ENCODE measurements around the gene NDRG2. TPM values are rescaled to one million over a fixed set of nuclear protein-coding genes. Genes with fewer than 3 reads are reported as not detected.

The NDRG2 gene
- total and polyA plus RNA-seq, 8 donors, result 61.3 to 418 (median 107) TPM

GRCh38 chr14:21071225-21072030 is 46.6 kb upstream of the NDRG2 start:
- peaks cover 16 to 39% (median 31%) of the 10 kb centered on the region in 4 donors for H3K36me3 ChIP-seq
- H3K4me3 ChIP-seq, result peak overlapping the region; percentile 77 to 90 (median 80)
- peak; percentile 73 to 97 for DNase-seq
- intact Hi-C loops (cut with DNase I; ENCODE audit: low total_unique reads), result no loop called here
- 1 to 2% (median 1%) methylated on average over 25 to 37 of the region's 37 CpGs for WGBS, 5 donors
- peaks cover 37 to 53% (median 47%) of the 10 kb centered on the region in 4 donors for H3K4me1 ChIP-seq
- H3K27me3 ChIP-seq, result peaks cover 0 to 19% (median 6%) of the 10 kb centered on the region in 3 donors
- TF ChIP-seq, protein P1, sequence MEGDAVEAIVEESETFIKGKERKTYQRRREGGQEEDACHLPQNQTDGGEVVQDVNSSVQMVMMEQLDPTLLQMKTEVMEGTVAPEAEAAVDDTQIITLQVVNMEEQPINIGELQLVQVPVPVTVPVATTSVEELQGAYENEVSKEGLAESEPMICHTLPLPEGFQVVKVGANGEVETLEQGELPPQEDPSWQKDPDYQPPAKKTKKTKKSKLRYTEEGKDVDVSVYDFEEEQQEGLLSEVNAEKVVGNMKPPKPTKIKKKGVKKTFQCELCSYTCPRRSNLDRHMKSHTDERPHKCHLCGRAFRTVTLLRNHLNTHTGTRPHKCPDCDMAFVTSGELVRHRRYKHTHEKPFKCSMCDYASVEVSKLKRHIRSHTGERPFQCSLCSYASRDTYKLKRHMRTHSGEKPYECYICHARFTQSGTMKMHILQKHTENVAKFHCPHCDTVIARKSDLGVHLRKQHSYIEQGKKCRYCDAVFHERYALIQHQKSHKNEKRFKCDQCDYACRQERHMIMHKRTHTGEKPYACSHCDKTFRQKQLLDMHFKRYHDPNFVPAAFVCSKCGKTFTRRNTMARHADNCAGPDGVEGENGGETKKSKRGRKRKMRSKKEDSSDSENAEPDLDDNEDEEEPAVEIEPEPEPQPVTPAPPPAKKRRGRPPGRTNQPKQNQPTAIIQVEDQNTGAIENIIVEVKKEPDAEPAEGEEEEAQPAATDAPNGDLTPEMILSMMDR (IDR thresholded peaks at IDR 0.05), result no peak
- peak in 2 of 3 donors; percentile 27 to 37 for TF ChIP-seq POLR2AphosphoS5 (IDR thresholded peaks at IDR 0.05)
- TF ChIP-seq POLR2A (IDR thresholded peaks at IDR 0.05), result no peak
- TF ChIP-seq EP300 (IDR thresholded peaks at IDR 0.05), result no peak
- H3K9me3 ChIP-seq, result no peaks in the 10 kb centered on the region
- peak overlapping the region; percentile 86 to 94 (median 91) for H3K27ac ChIP-seq

DNA sequence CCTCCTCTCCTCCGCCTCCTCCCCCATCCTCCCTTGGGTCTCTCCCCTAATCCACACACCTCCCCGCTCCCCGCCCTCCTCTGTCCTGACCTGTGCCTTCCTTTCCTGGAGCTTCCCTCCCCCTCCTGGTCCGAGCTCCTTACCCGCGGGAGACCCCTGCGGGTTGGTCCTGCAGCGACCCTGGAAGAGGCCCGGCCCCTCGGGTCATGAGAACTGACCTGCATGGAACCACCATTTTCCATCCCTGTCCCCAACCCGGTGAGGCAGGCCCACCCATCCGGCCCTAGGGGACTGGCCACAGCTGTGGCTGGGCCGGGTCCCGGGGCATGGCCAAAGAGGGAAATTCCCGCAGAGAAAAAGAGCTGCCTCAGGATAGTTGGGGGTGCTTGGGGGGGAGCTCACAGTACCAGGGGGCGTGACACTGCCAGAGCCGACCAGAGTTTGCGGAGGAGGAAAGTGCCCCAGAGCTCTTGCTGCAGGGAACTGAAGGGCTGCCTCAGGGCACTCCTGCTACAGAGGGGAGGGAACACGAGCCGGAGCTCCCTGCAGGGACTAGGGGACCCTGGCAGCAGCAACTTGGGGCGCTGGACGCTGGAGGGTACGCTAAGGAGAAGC is 45.9 kb upstream of the NDRG2 start:
- peak in 1 of 2 donors; percentile 78 for DNase-seq
- intact Hi-C loops (cut with DNase I; ENCODE audit: low total_unique reads), result no loop called here
- WGBS, 5 donors, result 0 to 1% (median 0%) methylated on average over 17 to 23 of the region's 23 CpGs
- Histone ChIP-seq H3K4me1 (peaks cover 37 to 53% (median 47%) of the 10 kb centered on the region in 4 donors), H3K36me3 (peaks cover 10 to 32% (median 24%) of the 10 kb centered on the region in 4 donors), H3K27ac (peak overlapping the region; percentile 86 to 94 (median 91)), H3K9me3 (no peaks in the 10 kb centered on the region), H3K27me3 (peaks cover 0 to 19% (median 6%) of the 10 kb centered on the region in 3 donors), H3K4me3 (peak overlapping the region; percentile 77 to 90 (median 80))
- TF ChIP-seq POLR2AphosphoS5 (IDR thresholded peaks at IDR 0.05) (no peak), POLR2A (IDR thresholded peaks at IDR 0.05) (no peak)
- TF ChIP-seq, protein P1 (IDR thresholded peaks at IDR 0.05), result no peak

DNA sequence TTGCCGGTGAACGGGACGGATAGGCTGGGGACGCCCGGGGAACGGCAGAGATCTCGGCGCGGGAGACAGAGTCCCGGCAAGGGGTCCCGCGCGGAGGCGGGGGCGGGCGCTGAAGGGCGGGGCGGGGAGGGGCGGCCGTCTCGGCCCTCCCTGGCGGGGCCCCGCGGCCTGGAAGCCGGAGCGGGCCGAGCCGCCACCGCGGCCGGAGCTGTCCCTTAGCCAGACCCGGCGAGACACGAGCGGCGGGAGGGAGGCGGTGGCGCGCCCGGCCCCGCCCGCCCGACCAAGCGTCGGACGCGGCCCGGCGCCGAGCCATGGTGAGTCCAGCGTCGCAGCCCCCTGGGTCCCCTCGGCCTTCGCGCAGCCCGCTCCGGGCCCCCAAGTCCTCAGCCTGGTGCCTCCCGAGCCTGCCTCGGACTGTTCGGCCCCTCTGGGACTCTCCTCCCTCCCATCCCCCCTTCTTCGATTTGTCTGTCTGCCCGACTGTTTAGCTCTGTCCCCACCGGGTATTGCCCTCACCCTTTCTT is 45.3 kb upstream of the NDRG2 start, which contains the start of gene ARHGEF40:
ARHGEF40 (plus strand) TSS at position 222 of the 527 bp plus-strand sequence; CDS start at position 315, 93 bp downstream.
- Histone ChIP-seq H3K36me3 (peaks cover 4 to 26% (median 18%) of the 10 kb centered on the region in 4 donors), H3K4me1 (peaks cover 37 to 53% (median 47%) of the 10 kb centered on the region in 4 donors), H3K27ac (peak within 1 kb of the TSS; percentile 86 to 94 (median 91)), H3K4me3 (peak within 1 kb of the TSS; percentile 77 to 90 (median 80)), H3K9me3 (no peaks in the 10 kb centered on the region), H3K27me3 (peaks cover 0 to 19% (median 6%) of the 10 kb centered on the region in 3 donors)
- 0 to 1% (median 0%) methylated on average over 20 to 63 of the region's 63 CpGs for WGBS, 5 donors
- DNase-seq, result peak; percentile 74 to 86
- intact Hi-C loops (cut with DNase I; ENCODE audit: low total_unique reads), result no loop called here
- TF ChIP-seq POLR2AphosphoS5 (IDR thresholded peaks at IDR 0.05) (peak in 1 of 3 donors; percentile 24), EP300 (IDR thresholded peaks at IDR 0.05) (no peak)

DNA sequence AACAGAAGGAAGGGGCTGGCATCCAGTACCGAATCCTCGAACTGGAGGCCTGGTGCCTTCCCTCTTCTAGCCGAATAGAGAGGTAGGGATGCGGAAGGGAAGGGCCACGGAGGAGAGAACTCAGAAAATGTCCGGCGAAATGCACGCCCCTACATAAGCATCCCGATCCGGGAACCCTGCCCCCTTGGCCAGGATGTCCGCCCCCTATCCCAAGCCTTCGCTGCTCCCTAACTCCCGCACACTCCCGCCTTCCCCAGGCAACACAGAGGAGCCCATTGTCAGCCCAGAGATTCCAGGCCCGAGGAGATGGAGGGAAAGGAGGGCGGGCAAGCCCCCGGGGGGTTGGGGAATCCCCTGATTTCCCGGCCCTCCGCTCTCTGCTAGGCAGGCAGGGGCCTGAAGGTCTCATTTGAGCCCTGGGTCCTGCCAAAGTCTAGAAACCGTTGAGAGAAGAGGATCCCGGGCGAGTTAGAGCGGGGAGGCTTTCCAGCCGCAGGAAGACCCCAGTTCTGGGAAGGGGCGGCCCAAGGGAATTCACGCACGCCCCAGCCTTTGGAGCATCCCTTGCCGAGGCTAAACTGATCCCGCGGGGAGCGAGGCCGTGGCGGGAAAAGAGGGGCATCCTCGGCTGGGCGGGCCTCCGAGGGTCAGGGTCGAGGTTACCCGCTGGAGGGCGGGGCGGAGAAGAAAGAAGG is 44.7 kb upstream of the NDRG2 start:
- peaks cover 37 to 53% (median 47%) of the 10 kb centered on the region in 4 donors for H3K4me1 ChIP-seq
- intact Hi-C loops (cut with DNase I; ENCODE audit: low total_unique reads), result loop anchor here (5.0 kb wide), 1 partner anchor 38 kb away; no protein-coding TSS in a partner anchor
- H3K36me3 ChIP-seq, result peaks cover 0 to 20% (median 12%) of the 10 kb centered on the region in 4 donors
- H3K27me3 ChIP-seq, result peaks cover 0 to 19% (median 6%) of the 10 kb centered on the region in 3 donors
- peak overlapping the region; percentile 86 to 94 (median 91) for H3K27ac ChIP-seq
- DNase-seq, result peak in 1 of 2 donors; percentile 87
- 1% methylated on average over 28 to 40 of the region's 40 CpGs for WGBS, 5 donors
- TF ChIP-seq POLR2A (IDR thresholded peaks at IDR 0.05), result no peak
- TF ChIP-seq, protein P1 (IDR thresholded peaks at IDR 0.05), result no peak
- no peak for TF ChIP-seq EP300 (IDR thresholded peaks at IDR 0.05)
- TF ChIP-seq POLR2AphosphoS5 (IDR thresholded peaks at IDR 0.05), result no peak
- H3K4me3 ChIP-seq, result peak overlapping the region; percentile 77 to 90 (median 80)
- no peaks in the 10 kb centered on the region for H3K9me3 ChIP-seq
